Ovary (tissue), 9 donors: Measurements from ENCODE around the gene ATXN7. TPM values are rescaled to one million over a fixed set of nuclear protein-coding genes. Genes with fewer than 3 reads are reported as not detected.

Experiments used
- DNase-seq, 5 donors: peaks; one replicate each; pipeline ENCODE4 v3.0.0-alpha.2; 2019 to 2020
- H3K27ac ChIP-seq, 2 donors: fragments of 200-600 bp; one replicate each; pipeline versions ENCODE4 v1.5.1 to v1.8.0; 2019 to 2022
- H3K27me3 ChIP-seq: fragments of 200-600 bp; one replicate; pipeline ENCODE4 v1.8.0; 2022
- H3K36me3 ChIP-seq: fragments of 200-600 bp; sonication (generic); one replicate; pipeline ENCODE4 v1.5.1; 2019
- H3K4me1 ChIP-seq: one replicate; pipeline ENCODE4 v1.8.1; 2013; ENCODE audit warnings: mild to moderate bottlenecking, moderate library complexity; ENCODE audit not compliant: insufficient read depth
- H3K4me3 ChIP-seq: fragments of 200-600 bp; sonication (generic); one replicate; pipeline ENCODE4 v1.5.1; 2017
- H3K9me3 ChIP-seq, 2 donors: fragments of 200-600 bp in 1 of 2; sonication (generic) in 1 of 2; one replicate each; pipeline versions ENCODE4 v1.5.1 to v1.8.1; 2013 to 2019; ENCODE audit warnings: mild to moderate bottlenecking in 1 of 2, moderate library complexity in 1 of 2
- CTCF ChIP-seq, 3 donors: fragments of 450-650 bp in 2 of 3; fragments of 200-600 bp in 1 of 3; IDR thresholded peaks; one replicate each; pipeline versions ENCODE4 v1.5.1 to v1.8.0; 2016 to 2022; ENCODE audit warnings: antibody characterized with exemption in 3 of 3, mild to moderate bottlenecking in 1 of 3
- EP300 ChIP-seq: sonication (generic); formaldehyde crosslinking; IDR thresholded peaks from one replicate; pipeline ENCODE4 v1.6.1; 2017; ENCODE audit warnings: antibody characterized with exemption
- POLR2A ChIP-seq: fragments of 450-650 bp; IDR thresholded peaks from one replicate; pipeline ENCODE4 v1.6.1; 2017; ENCODE audit warnings: antibody characterized with exemption, mild to moderate bottlenecking, moderate library complexity
- WGBS, 3 donors: extraction: QIAGEN DNeasy Blood & Tissue Kit in 1 of 3; methylation state at CpG; one replicate each; pipeline versions ENCODE4 v1.1.5 to v1.1.7; 2013 to 2017; 5-methylcytosine and 5-hydroxymethylcytosine counted together
- intact Hi-C, 4 donors: fragments of 100-400 bp; cut with DNase I; formaldehyde crosslinking; loops; one replicate each; pipeline versions ENCODE4 v1.11.0 to v1.15.1; 2022 to 2023
- polyA plus RNA-seq, 2 donors: library from polyadenylated mRNA; stranded (reverse); fragments of 200-250 nt in 1 of 2; fragments of 350-450 nt in 1 of 2; fragmentation: Illumina TruSeq in 1 of 2; extraction: RNeasy Lipid Tissue Mini Kit (QIAGEN cat#74804) in 1 of 2; gene quantifications; one replicate each; pipeline ENCODE4 v1.2.3, GENCODE V29; 2013 to 2014
- total RNA-seq, 7 donors: library from RNA; depleted of rRNA in 2 of 7; stranded (reverse); fragments of >200 nt in 2 of 7; fragmentation: NEBNext Ultra II Directional in 3 of 7; extraction: Animal tissue kit (Norgen Biotek cat#: 25700) in 3 of 7; gene quantifications; one replicate each; pipeline versions ENCODE4 v1.1.0 to v1.2.4, GENCODE V29; 2016 to 2023
- donor health status: DM: no; HTN: no; CAD: no; lungs with moderate emphysema.
- donor health status: DM: no; HTN: no; CAD: no.
- donor health status: Bipolar disorder and iron deficiency.
- donor health status: DM: yes; HTN: yes; CAD: no.
- donor health status: DM: no; HTN: no; CAD: no.
- donor health status: DM: yes; HTN: yes; CAD: no.

Gene ATXN7
- total and polyA plus RNA-seq, 9 donors = 4.3 to 47.0 (median 27.7) TPM

- H3K4me3 ChIP-seq = no peak overlapping the region
- H3K27ac ChIP-seq = no peak overlapping the region
- no peaks in the 10 kb centered on the region for H3K27me3 ChIP-seq
- TF ChIP-seq CTCF (IDR thresholded peaks at IDR 0.05) (no peak), POLR2A (no peak), EP300 (no peak)
- H3K4me1 ChIP-seq = peaks cover 5% of the 10 kb centered on the region
- intact Hi-C loops = no loop called here
- H3K9me3 ChIP-seq = no peaks in the 10 kb centered on the region
- H3K36me3 ChIP-seq = no peaks in the 10 kb centered on the region
- WGBS, 3 donors = 89 to 94% (median 93%) methylated on average over 2 of the region's 2 CpGs
- DNase-seq = no peak
Observed at GRCh38 chr3:63875510-63875909, 11.8 kb downstream of the ATXN7 start.

DNA sequence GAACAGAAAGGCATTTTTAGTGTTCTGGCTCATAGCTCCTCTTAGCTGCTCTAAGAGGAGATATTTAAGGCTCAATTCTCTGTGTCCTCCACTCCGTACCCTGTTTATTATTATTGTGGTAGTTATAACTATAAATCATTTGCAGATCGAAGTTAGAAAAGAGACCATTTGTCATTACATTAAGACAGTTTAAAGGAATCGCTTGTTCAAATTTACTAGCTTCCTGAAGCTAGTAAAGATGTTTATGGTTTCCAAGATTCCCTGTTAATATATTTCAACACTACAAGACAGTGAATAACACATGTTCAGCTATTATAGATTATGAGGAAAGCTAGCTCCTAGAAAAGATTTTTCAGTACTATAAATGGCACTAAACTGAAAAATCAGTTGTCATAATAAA is 12.6 kb downstream of the ATXN7 start:
- peaks cover 5% of the 10 kb centered on the region for H3K4me1 ChIP-seq
- H3K4me3 ChIP-seq = no peak overlapping the region
- H3K9me3 ChIP-seq = no peaks in the 10 kb centered on the region
- WGBS, 3 donors = 23 to 33% (median 31%) methylated on average over 3 of the region's 3 CpGs
- no peak for TF ChIP-seq POLR2A
- TF ChIP-seq CTCF (IDR thresholded peaks at IDR 0.05) = no peak
- TF ChIP-seq EP300 = no peak
- H3K27me3 ChIP-seq = no peaks in the 10 kb centered on the region
- H3K27ac ChIP-seq = no peak overlapping the region
- H3K36me3 ChIP-seq = no peaks in the 10 kb centered on the region
- no peak for DNase-seq
- intact Hi-C loops = no loop called here

DNA sequence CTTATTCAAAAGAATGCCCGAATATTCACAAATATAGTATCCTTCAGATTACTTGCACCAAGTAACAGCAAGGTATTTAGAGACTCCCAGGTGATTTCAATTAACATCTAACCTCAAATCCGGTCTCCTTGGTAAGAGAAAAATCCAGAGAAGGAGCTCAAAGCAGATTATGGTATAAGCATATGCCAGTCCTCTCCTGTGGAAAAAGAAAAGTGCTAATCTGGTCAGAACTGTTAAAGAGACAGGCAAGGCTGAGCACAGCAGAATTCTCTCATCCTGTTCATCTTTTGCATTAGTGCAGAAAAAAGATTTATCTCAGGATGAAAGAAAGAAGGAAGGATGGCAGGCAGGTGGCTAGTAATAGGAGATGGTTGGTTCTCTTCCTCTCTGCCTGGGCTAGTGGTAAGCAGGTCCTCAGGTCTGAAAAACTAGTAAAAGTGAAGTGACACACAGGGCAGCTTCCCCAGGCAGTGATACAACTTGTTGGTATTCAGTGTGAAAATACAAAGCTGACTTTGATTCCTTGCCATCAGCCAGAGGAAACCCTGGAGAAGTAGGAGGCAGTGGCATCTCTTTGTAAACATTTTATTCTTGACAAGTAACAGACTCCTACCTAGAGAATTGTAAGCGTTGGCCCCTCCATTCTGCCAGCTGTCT is 14.2 kb downstream of the ATXN7 start:
- H3K4me1 ChIP-seq = peaks cover 3% of the 10 kb centered on the region

GRCh38 chr3:63878394-63879060 is 14.9 kb downstream of the ATXN7 start:
- Histone ChIP-seq H3K36me3 (no peaks in the 10 kb centered on the region), H3K4me3 (no peak overlapping the region), H3K27ac (no peak overlapping the region), H3K9me3 (no peaks in the 10 kb centered on the region), H3K27me3 (no peaks in the 10 kb centered on the region), H3K4me1 (peaks cover 3% of the 10 kb centered on the region)
- no peak for DNase-seq
- intact Hi-C loops = no loop called here
- 89 to 93% (median 91%) methylated on average over 2 of the region's 2 CpGs for WGBS, 3 donors
- TF ChIP-seq EP300 = no peak

More for the DNA sequence above, 14.2 kb downstream of the ATXN7 start:
- intact Hi-C loops = no loop called here
- TF ChIP-seq EP300 = no peak
- no peak for TF ChIP-seq CTCF (IDR thresholded peaks at IDR 0.05)
- TF ChIP-seq POLR2A = no peak
- Histone ChIP-seq H3K27me3 (no peaks in the 10 kb centered on the region), H3K9me3 (no peaks in the 10 kb centered on the region), H3K27ac (no peak overlapping the region), H3K4me3 (no peak overlapping the region), H3K36me3 (no peaks in the 10 kb centered on the region)
- no peak for DNase-seq
- WGBS, 3 donors = 74 to 75% (median 75%) methylated on average over 3 of the region's 3 CpGs

DNA sequence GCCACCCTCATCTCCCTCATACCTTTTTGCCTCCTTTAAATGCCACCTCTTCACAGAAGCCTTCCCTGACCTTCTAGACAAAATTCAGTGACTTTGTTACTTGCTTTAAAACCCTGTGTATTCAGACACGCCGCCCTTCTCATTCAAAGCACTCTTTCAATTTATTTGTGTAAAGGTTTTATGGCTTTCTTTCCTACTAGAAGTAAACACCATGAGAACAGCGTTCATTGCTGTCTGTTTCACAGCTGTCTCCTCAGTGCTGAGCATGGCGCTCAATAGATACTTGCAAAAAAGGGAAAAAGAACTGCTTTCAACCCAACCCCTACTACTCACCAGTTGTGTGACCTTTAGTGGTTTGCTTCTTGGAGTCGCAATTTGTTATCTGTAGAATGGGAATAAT is 17.0 kb downstream of the ATXN7 start:
- WGBS, 3 donors = 90 to 91% (median 90%) methylated on average over 5 of the region's 5 CpGs
- DNase-seq = no peak

More for the DNA sequence above, 17.0 kb downstream of the ATXN7 start:
- H3K36me3 ChIP-seq = no peaks in the 10 kb centered on the region
- peaks cover 3% of the 10 kb centered on the region for H3K4me1 ChIP-seq
- no peak overlapping the region for H3K4me3 ChIP-seq
- intact Hi-C loops = no loop called here
- no peaks in the 10 kb centered on the region for H3K9me3 ChIP-seq
- no peak overlapping the region for H3K27ac ChIP-seq
- TF ChIP-seq POLR2A (no peak), EP300 (no peak), CTCF (IDR thresholded peaks at IDR 0.05) (no peak)
- H3K27me3 ChIP-seq = no peaks in the 10 kb centered on the region
